OCI-LY7 (cell line): ENCODE measurements around the gene DOK3. TPM values are rescaled to one million over a fixed set of nuclear protein-coding genes. Genes with fewer than 3 reads are reported as not detected.

Experiments used
- BruUV-seq: library from RNA; stranded (reverse); fragments of 400-500 nt; replicated peaks from 2 replicates; lab custom pipeline; 2021; lab: Mats Ljungman, UMichigan
- CTCF ChIA-PET: fragments of 300-600 bp; sonication (Branson Sonifier 250); formaldehyde crosslinking; loops from one replicate; lab custom pipeline; 2022; ENCODE audit warnings: antibody characterized with exemption; ENCODE audit not compliant: unreplicated experiment; lab: Charles Lee
- POLR2A ChIA-PET: fragments of 300-600 bp; sonication (Branson Sonifier 250); formaldehyde crosslinking; loops from one replicate; lab custom pipeline; 2022; ENCODE audit warnings: antibody characterized with exemption; lab: Charles Lee
- DNase-seq: peaks from one replicate; pipeline ENCODE4 v3.0.0-alpha.2; 2015; ENCODE audit warnings: low spot score
- H2AFZ ChIP-seq: fragments of 200-600 bp; sonication (generic), shearing (Covaris generic); 2 replicates; pipeline ENCODE4 v1.6.1; 2014; ENCODE audit warnings: mild to moderate bottlenecking, antibody characterized with exemption, low read length, moderate library complexity
- H3K27ac ChIP-seq: fragments of 200-600 bp; sonication (generic); 2 replicates; pipeline ENCODE4 v1.5.1; 2014; ENCODE audit warnings: mixed run types, low read depth, mild to moderate bottlenecking, moderate library complexity, low read length, inconsistent platforms; ENCODE audit not compliant: poor library complexity, severe bottlenecking
- H3K36me3 ChIP-seq: fragments of 200-600 bp; sonication (generic); 2 replicates; pipeline ENCODE4 v1.6.1; 2014; ENCODE audit warnings: mild to moderate bottlenecking, antibody characterized with exemption, low read length, moderate library complexity, mixed read lengths; ENCODE audit not compliant: insufficient read depth
- H3K4me1 ChIP-seq: fragments of 200-600 bp; sonication (generic); 2 replicates; pipeline ENCODE4 v1.5.1; 2014; ENCODE audit warnings: mild to moderate bottlenecking, low read length; ENCODE audit not compliant: insufficient read depth, poor library complexity, severe bottlenecking
- H3K4me2 ChIP-seq: fragments of 200-600 bp; sonication (generic); 2 replicates; pipeline ENCODE4 v1.6.1; 2014; ENCODE audit warnings: mild to moderate bottlenecking, low read length
- H3K4me3 ChIP-seq: fragments of 200-600 bp; sonication (generic); 2 replicates; pipeline ENCODE4 v1.5.1; 2014; ENCODE audit warnings: mild to moderate bottlenecking, low read depth, low read length; ENCODE audit not compliant: poor library complexity, severe bottlenecking
- H3K79me2 ChIP-seq: fragments of 200-600 bp; sonication (generic); 2 replicates; pipeline ENCODE4 v1.6.1; 2016; ENCODE audit warnings: low read depth, mild to moderate bottlenecking, low read length, moderate library complexity, mixed read lengths; ENCODE audit not compliant: insufficient read depth
- H3K9me2 ChIP-seq: fragments of 200-600 bp; sonication (generic); 2 replicates; pipeline ENCODE4 v1.6.1; 2016; ENCODE audit warnings: mild to moderate bottlenecking, low read length, mixed read lengths; ENCODE audit not compliant: insufficient read depth
- H3K9me3 ChIP-seq: fragments of 200-600 bp; sonication (generic); 2 replicates; pipeline ENCODE4 v1.6.1; 2014; ENCODE audit warnings: mild to moderate bottlenecking, mixed run types, low read length, mixed read lengths
- H4K20me1 ChIP-seq: fragments of 200-600 bp; sonication (generic); 2 replicates; pipeline ENCODE4 v1.6.1; 2014; ENCODE audit warnings: mild to moderate bottlenecking, antibody characterized with exemption, low read length, moderate library complexity, mixed read lengths; ENCODE audit not compliant: insufficient read depth
- CTCF ChIP-seq: fragments of 200-600 bp; sonication (generic); conservative IDR thresholded peaks from 2 replicates; pipeline ENCODE4 v1.5.1; 2014; ENCODE audit warnings: mild to moderate bottlenecking, antibody characterized with exemption, low read length, moderate library complexity, mixed read lengths
- EZH2phosphoT487 ChIP-seq: fragments of 200-600 bp; sonication (generic); IDR thresholded peaks from 2 replicates; pipeline ENCODE4 v1.6.1; 2018; ENCODE audit warnings: low read depth, borderline replicate concordance, mild to moderate bottlenecking, mixed run types, antibody characterized with exemption, low read length, moderate library complexity, mixed read lengths
- intact Hi-C: fragments of 100-400 bp; cut with micrococcal nuclease; formaldehyde crosslinking; loops from one replicate; pipeline ENCODE4 v1.10.0; 2022; ENCODE audit not compliant: unreplicated experiment
- total RNA-seq, 2 experiments: library from RNA; depleted of rRNA in 1 of 2; stranded (reverse); fragments of >200 nt in 1 of 2; shearing (Covaris generic) in 1 of 2; gene quantifications; 2 replicates each; pipeline ENCODE4 v1.2.3, GENCODE V29; 2014 to 2022

The DOK3 gene
- total RNA-seq, 2 experiments from 2014 or later = 186 to 260 TPM

- POLR2A ChIA-PET = no interaction called here
- Histone ChIP-seq H3K4me2 (no peak overlapping the region), H3K9me2 (no peaks in the 10 kb centered on the region), H3K4me1 (peaks cover 16% of the 10 kb centered on the region), H4K20me1 (no peaks in the 10 kb centered on the region), H3K27ac (no peak overlapping the region), H2AFZ (no peak overlapping the region), H3K4me3 (no peak overlapping the region), H3K36me3 (no peaks in the 10 kb centered on the region), H3K79me2 (no peaks in the 10 kb centered on the region), H3K9me3 (no peaks in the 10 kb centered on the region)
- CTCF ChIA-PET = interaction anchor here (0.6 kb wide), 1 partner anchor 45 kb away, joined by 3 read pairs; no protein-coding TSS in a partner anchor
- TF ChIP-seq CTCF (no peak), EZH2phosphoT487 (no peak)
- no TSS peak for BruUV-seq
- intact Hi-C loops = loop anchor here (5.0 kb wide), 1 partner anchor 348 kb away; no protein-coding TSS in a partner anchor
- no peak for DNase-seq
These were observed 49.6 kb downstream of the DOK3 start for GRCh38 chr5:177459819-177460628.

- Histone ChIP-seq H3K36me3 (no peaks in the 10 kb centered on the region), H3K9me2 (no peaks in the 10 kb centered on the region), H4K20me1 (no peaks in the 10 kb centered on the region), H3K79me2 (no peaks in the 10 kb centered on the region), H3K9me3 (no peaks in the 10 kb centered on the region), H3K4me2 (no peak overlapping the region), H3K27ac (no peak overlapping the region), H2AFZ (no peak overlapping the region), H3K4me3 (no peak overlapping the region), H3K4me1 (peaks cover 16% of the 10 kb centered on the region)
- no peak for TF ChIP-seq EZH2phosphoT487
- no peak for TF ChIP-seq CTCF
- POLR2A ChIA-PET = no interaction called here
- BruUV-seq = no TSS peak
- CTCF ChIA-PET = no interaction called here
- DNase-seq = no peak
- intact Hi-C loops = loop anchor here (5.0 kb wide), 1 partner anchor 347 kb away; no protein-coding TSS in a partner anchor
These were observed 50.3 kb downstream of the DOK3 start for GRCh38 chr5:177459357-177459756.

GRCh38 chr5:177458912-177459350, 50.7 kb downstream of the DOK3 start:
- H3K4me1 ChIP-seq = peaks cover 19% of the 10 kb centered on the region
- no peak overlapping the region for H2AFZ ChIP-seq
- H3K9me3 ChIP-seq = no peaks in the 10 kb centered on the region
- peaks cover under 1% of the 10 kb centered on the region; the same call in 1 of the 2 replicates for H4K20me1 ChIP-seq
- no TSS peak for BruUV-seq
- no peaks in the 10 kb centered on the region for H3K9me2 ChIP-seq
- H3K79me2 ChIP-seq = no peaks in the 10 kb centered on the region
- no peak overlapping the region for H3K4me3 ChIP-seq
- DNase-seq = no peak
- ChIA-PET POLR2A (no interaction called here), CTCF (no interaction called here)
- no peak overlapping the region for H3K27ac ChIP-seq
- TF ChIP-seq CTCF (no peak), EZH2phosphoT487 (no peak)
- no peak overlapping the region for H3K4me2 ChIP-seq
- intact Hi-C loops = loop anchor here (5.0 kb wide), 1 partner anchor 347 kb away; no protein-coding TSS in a partner anchor
- no peaks in the 10 kb centered on the region for H3K36me3 ChIP-seq
